GM15510 (cell line): ENCODE data around the gene MOV10.

Experiments used
- POLR2A ChIP-seq: IDR thresholded peaks from 3 replicates; pipeline ENCODE4 v1.6.1; 2011; ENCODE audit warnings: borderline replicate concordance; ENCODE audit not compliant: insufficient read length; ENCODE audit errors: extremely low read depth

Gene MOV10

GRCh38 chr1:112689196-112689841 is 14.9 kb downstream of the MOV10 start:
- no peak for TF ChIP-seq POLR2A

DNA sequence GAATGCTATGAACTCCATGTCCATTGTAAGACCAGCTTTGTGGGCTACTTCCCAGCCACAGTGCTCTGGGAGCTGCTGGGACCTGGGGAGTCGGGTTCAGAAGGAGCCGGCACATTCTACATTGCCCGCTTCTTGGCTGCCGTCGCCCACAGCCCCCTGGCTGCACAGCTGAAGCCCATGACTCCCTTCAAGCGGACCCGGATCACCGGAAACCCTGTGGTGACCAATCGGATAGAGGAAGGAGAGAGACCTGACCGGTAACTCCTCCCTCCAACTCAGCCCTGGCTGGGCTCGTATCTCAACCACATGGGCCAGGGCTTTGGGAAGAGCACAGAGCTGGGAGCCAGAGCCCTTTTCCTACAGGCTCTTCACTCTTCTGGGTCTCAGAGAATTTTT is 15.4 kb downstream of the MOV10 start:
- TF ChIP-seq POLR2A: no peak

- TF ChIP-seq POLR2A: no peak
Measured at GRCh38 chr1:112692681-112693080, 18.2 kb downstream of the MOV10 start.

DNA sequence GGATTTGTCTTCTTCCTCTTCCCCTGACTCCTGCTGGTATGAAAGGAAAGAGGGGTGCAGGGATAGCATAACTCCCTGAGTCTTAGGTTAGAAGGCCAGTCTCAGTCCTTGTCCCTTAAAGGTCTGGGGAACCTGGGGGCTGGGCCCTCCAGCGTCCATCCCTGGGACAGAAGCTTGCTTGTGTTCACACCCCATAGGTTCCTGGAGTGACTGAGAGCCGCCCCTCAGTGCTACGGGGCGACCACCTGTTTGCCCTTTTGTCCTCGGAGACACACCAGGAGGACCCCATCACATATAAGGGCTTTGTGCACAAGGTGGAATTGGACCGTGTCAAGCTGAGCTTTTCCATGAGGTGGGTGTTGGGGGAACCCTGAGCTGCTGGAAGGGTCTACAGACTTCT is 19.4 kb downstream of the MOV10 start:
- no peak for TF ChIP-seq POLR2A

DNA sequence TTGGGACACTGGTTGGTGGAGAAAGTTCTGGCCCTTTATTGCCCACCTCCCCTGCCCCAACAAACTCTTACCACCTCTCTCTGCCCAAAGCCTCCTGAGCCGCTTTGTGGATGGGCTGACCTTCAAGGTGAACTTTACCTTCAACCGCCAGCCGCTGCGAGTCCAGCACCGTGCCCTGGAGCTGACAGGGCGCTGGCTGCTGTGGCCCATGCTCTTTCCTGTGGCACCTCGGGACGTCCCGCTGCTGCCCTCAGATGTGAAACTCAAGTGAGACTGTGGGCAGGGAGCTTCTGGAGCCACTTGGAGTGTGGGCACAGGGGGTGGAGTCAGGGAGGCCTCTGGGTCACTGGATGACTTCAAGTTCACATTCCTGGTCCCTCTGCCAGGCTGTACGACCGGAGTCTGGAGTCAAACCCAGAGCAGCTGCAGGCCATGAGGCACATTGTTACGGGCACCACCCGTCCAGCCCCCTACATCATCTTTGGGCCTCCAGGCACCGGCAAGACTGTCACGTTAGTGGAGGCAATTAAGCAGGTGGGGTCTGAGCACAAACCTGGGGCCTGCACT is 20.0 kb downstream of the MOV10 start:
- no peak for TF ChIP-seq POLR2A

DNA sequence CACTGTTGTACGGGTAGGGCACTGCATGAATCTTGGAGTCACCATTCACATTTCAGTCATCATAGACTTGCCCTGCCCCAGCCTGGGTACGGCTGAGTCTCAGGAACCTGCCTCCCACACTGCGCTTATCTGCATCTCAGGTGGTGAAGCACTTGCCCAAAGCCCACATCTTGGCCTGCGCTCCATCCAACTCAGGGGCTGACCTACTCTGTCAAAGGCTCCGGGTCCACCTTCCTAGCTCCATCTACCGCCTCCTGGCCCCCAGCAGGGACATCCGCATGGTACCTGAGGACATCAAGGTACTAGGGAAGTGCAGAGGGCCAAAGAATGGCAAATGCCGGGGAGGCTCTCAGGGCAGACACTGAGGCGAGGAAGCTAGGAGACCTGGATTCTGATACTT is 20.8 kb downstream of the MOV10 start:
- TF ChIP-seq POLR2A: no peak

GRCh38 chr1:112696578-112697314 is 22.3 kb downstream of the MOV10 start:
- TF ChIP-seq POLR2A: no peak

DNA sequence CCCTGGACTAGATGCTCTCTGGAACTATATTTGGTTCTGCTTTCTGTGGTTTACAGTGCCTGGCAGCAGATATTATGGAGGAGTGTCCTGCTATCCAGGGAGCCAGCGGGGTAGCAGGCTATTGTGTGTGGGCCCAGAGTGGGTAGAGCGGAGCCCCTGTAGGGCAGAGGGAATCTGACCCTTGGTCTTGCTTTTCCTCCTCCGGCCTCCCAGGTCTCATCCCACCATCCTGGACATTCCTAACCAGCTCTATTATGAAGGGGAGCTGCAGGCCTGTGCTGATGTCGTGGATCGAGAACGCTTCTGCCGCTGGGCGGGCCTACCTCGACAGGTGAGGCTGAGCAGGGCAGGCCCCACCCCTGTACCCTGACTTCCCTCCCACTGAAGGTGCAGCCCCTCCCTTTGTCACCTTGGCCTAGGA is 23.3 kb downstream of the MOV10 start:
- TF ChIP-seq POLR2A: no peak

DNA sequence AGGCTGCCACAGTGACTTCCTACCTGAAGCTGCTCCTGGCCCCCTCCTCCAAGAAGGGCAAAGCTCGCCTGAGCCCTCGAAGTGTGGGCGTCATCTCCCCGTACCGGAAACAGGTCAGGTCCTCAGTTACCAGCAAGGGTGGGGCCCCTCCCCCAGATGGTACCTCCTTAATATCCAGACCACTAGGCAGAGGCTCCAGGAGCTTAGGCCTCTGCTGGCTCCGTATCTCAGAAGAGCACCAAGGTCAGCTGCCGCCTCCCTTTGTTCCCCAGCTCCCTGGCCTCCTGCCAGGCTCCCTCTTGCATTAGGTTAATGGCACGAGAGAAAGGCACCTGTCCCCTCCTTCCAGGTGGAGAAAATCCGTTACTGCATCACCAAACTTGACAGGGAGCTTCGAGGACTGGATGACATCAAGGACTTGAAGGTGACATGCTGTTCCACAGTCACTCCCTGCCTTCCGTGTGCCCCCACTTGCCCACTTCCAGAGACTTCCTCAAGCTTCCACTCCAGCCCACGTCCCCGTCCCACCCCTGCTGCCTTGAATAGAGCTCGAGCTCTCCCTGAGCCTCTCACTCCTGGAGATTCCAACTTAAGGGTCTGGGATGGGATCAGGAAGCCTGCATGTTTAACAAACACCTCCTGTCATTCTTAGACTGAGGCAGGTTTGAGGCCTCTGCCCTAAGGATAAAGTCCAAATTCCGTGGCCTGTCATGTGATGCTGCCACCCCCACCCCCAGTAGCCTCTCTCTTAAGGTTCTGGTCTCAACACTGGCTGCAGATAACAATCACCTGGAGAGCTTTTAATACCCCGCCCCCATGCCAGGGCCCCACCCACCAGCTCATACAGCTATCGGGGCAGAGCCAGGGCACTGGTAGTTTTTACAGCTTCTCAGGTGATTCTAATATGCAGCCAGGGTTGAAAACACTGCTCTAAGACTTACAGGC is 24.2 kb downstream of the MOV10 start:
- TF ChIP-seq POLR2A: no peak

DNA sequence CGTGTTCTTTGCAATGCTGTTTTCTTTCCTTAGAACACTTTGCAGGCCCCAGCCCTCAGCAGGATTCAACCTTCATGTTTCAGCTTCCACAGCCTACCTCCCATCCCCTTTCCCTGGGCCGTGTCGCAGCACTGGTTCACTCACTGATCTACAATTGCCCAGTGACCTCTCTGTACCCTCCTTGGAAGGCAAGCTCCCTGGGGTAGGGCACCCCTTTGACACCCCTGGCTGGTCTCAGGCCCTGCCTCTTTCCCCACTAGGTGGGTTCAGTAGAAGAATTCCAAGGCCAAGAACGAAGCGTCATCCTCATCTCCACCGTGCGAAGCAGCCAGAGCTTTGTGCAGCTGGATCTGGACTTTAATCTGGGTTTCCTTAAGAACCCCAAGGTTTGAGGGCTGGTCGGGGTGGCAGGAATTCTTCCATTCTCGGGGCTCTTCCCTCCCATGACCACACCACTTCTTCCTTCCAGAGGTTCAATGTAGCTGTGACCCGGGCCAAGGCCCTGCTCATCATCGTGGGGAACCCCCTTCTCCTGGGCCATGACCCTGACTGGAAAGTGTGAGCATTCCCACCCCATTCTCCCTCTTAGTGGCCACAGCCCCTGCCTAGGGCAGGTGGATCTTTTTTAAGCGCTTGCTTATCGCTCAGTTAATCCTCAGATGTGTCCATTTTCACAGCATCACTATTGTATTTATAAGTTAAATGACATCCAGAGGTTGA is 25.1 kb downstream of the MOV10 start:
- no peak for TF ChIP-seq POLR2A

- TF ChIP-seq POLR2A: peak; percentile 19
Measured at GRCh38 chr1:112700290-112701226, 26.1 kb downstream of the MOV10 start.

GRCh38 chr1:112701227-112702066 is 27.0 kb downstream of the MOV10 start:
- peak; percentile 3 for TF ChIP-seq POLR2A
